GM12878 (cell line): Measurements from ENCODE around the gene AP3S2. TPM values are rescaled to one million over a fixed set of nuclear protein-coding genes. Genes with fewer than 3 reads are reported as not detected.

Experiments
- ATAC-seq: fragments of 200-7000 bp; cut with Tn5 transposase; 3 replicates; pipeline ENCODE4 v1.9.1; 2020; ENCODE audit warnings: mild to moderate bottlenecking, moderate library complexity
- BruUV-seq: library from RNA; stranded (reverse); fragments of 400-500 nt; replicated peaks from 2 replicates; lab custom pipeline; 2021; lab: Mats Ljungman, UMichigan
- CTCF ChIA-PET: fragments of 300-600 bp; sonication (Branson Sonifier 250); formaldehyde crosslinking; extraction: SDS; loops from one replicate; lab custom pipeline; 2021; ENCODE audit warnings: inconsistent platforms; lab: Yijun Ruan, JAX
- POLR2A ChIA-PET: fragments of 350-600 bp; formaldehyde crosslinking; extraction: SDS; loops from one replicate; lab custom pipeline; 2021; ENCODE audit warnings: inconsistent platforms; lab: Charles Lee
- RAD21 ChIA-PET: fragments of 300-600 bp; sonication (Branson Sonifier 250); formaldehyde crosslinking; loops from one replicate; lab custom pipeline; 2023; ENCODE audit warnings: antibody characterized with exemption; ENCODE audit not compliant: unreplicated experiment; lab: Charles Lee
- SMC1A ChIA-PET: fragments of 300-600 bp; sonication (Branson Sonifier 250); formaldehyde crosslinking; loops from one replicate; lab custom pipeline; 2023; ENCODE audit not compliant: unreplicated experiment, uncharacterized antibody; lab: Charles Lee
- DNase-seq: peaks from one replicate; pipeline ENCODE4 v3.0.0-alpha.2; 2011; ENCODE audit warnings: low read depth, low spot score
- FAIRE-seq: peaks from 3 replicates; lab custom pipeline; 2011; peaks lifted over from hg19 to GRCh38; lab: Jason Lieb, UNC
- H2AFZ ChIP-seq: 2 replicates; pipeline ENCODE4 v1.6.0; 2011; ENCODE audit warnings: low read depth, low read length, control low read depth; ENCODE audit not compliant: control insufficient read depth
- H3K27ac ChIP-seq: 2 replicates; pipeline ENCODE4 v1.5.1; 2011; ENCODE audit warnings: control low read depth; ENCODE audit not compliant: control insufficient read depth, insufficient read depth
- H3K27me3 ChIP-seq, 2 experiments: replicated peaks in 1 of 2; 2 replicates each; pipeline versions ENCODE4 v1.6.0 to v1.6.1; 2011; ENCODE audit warnings: low read length in 1 of 2; ENCODE audit not compliant: control insufficient read depth in 2 of 2, insufficient read depth in 2 of 2
- H3K36me3 ChIP-seq, 2 experiments: 2 replicates each; pipeline ENCODE4 v1.5.1; 2011; ENCODE audit warnings: low read length in 1 of 2; ENCODE audit not compliant: control insufficient read depth in 2 of 2, insufficient read depth in 2 of 2
- H3K4me1 ChIP-seq: 2 replicates; pipeline ENCODE4 v1.6.1; 2011; ENCODE audit warnings: mild to moderate bottlenecking, low read length, moderate library complexity, mixed read lengths; ENCODE audit not compliant: control insufficient read depth, insufficient read depth
- H3K4me2 ChIP-seq: 2 replicates; pipeline ENCODE4 v1.6.0; 2011; ENCODE audit warnings: control low read depth; ENCODE audit not compliant: control insufficient read depth, insufficient read depth
- H3K4me3 ChIP-seq: fragments of 200-600 bp; sonication (generic); 2 replicates; pipeline ENCODE4 v1.5.1; 2016
- H3K79me2 ChIP-seq: 2 replicates; pipeline ENCODE4 v1.6.0; 2011; ENCODE audit warnings: low read length; ENCODE audit not compliant: control insufficient read depth, insufficient read depth
- H3K9ac ChIP-seq: 2 replicates; pipeline ENCODE4 v1.8.0; 2011; ENCODE audit warnings: low read length, control low read depth, mixed read lengths; ENCODE audit not compliant: control insufficient read depth, insufficient read depth
- H3K9me3 ChIP-seq: replicated peaks from 3 replicates; pipeline ENCODE4 v1.5.1; 2011; ENCODE audit warnings: mild to moderate bottlenecking, low read length; ENCODE audit not compliant: control insufficient read depth, insufficient read depth
- H4K20me1 ChIP-seq: 2 replicates; pipeline ENCODE4 v1.6.0; 2011; ENCODE audit not compliant: control insufficient read depth, insufficient read depth
- GABPA ChIP-seq: IDR thresholded peaks from 2 replicates; pipeline ENCODE4 v1.6.1; 2014; ENCODE audit warnings: antibody characterized with exemption, low read depth, mild to moderate bottlenecking, inconsistent platforms
- HDAC2 ChIP-seq: fragments of 200-600 bp; sonication (generic); IDR thresholded peaks from 2 replicates; pipeline ENCODE4 v1.6.1; 2017
- HDGF ChIP-seq: fragments of 450-650 bp; IDR thresholded peaks from 2 replicates; pipeline ENCODE4 v1.6.1; 2016; ENCODE audit warnings: antibody characterized with exemption
- MEF2A ChIP-seq: IDR thresholded peaks from 2 replicates; pipeline ENCODE4 v1.6.1; 2011; ENCODE audit warnings: low read depth, mild to moderate bottlenecking, low read length, moderate library complexity; ENCODE audit not compliant: insufficient read depth
- MTA3 ChIP-seq: IDR thresholded peaks from 2 replicates; pipeline ENCODE4 v1.6.1; 2012; ENCODE audit warnings: low read length, inconsistent platforms, borderline replicate concordance
- MYB ChIP-seq: fragments of 150-350 bp; IDR thresholded peaks from 2 replicates; pipeline ENCODE4 v1.6.1; 2014; ENCODE audit warnings: mild to moderate bottlenecking, low read depth, low read length, borderline replicate concordance
- NR2F1 ChIP-seq: fragments of 450-650 bp; conservative IDR thresholded peaks from 2 replicates; pipeline ENCODE4 v1.6.1; 2017; ENCODE audit warnings: mild to moderate bottlenecking
- SMC3 ChIP-seq: IDR thresholded peaks from 2 replicates; pipeline ENCODE4 v1.6.1; 2011; ENCODE audit warnings: low read length, improper control_type of control experiment, borderline replicate concordance
- TCF12 ChIP-seq: IDR thresholded peaks from 2 replicates; pipeline ENCODE4 v1.6.1; 2011; ENCODE audit warnings: low read depth, mild to moderate bottlenecking, low read length
- WGBS: methylation state at CpG from one replicate; pipeline ENCODE4 v1.1.6; 2016; ENCODE audit warnings: low lambda C conversion rate; ENCODE audit not compliant: insufficient replicate concordance, insufficient coverage; ENCODE audit errors: missing lambda C conversion rate; 5-methylcytosine and 5-hydroxymethylcytosine counted together
- in situ Hi-C: fragments of 300-500 bp; cut with MboI; formaldehyde crosslinking; loops from 9 replicates; pipeline ENCODE4 v1.14.3; 2018; ENCODE audit warnings: mixed read lengths
- intact Hi-C: fragments of 100-400 bp; cut with micrococcal nuclease; formaldehyde crosslinking; loops from one replicate; pipeline ENCODE4 v1.14.2; 2022; ENCODE audit not compliant: unreplicated experiment
- polyA plus RNA-seq, 11 experiments: library from polyadenylated mRNA; depleted of rRNA in 4 of 11; unstranded in 6 of 11; stranded (reverse) in 5 of 11; fragments of >200 nt; fragmentation: Nextera tagmentation in 4 of 11; fragmentation: Illumina TruSeq in 1 of 11; extraction: Ambion mirVana in 4 of 11; extraction: Trizol in 1 of 11; gene quantifications; 1 replicate in 1 of 11; 2 replicates in 10 of 11; pipeline versions ENCODE4 v1.2.1 to v1.2.3, GENCODE V29; 2011 to 2016; ENCODE audit warnings: inconsistent platforms in 2 of 11, missing spikeins in 2 of 11, low read depth in 1 of 11
- total RNA-seq, 4 experiments: library from RNA; depleted of rRNA in 3 of 4; stranded (reverse); fragments of >200 nt in 3 of 4; fragmentation: Illumina TruSeq in 1 of 4; extraction: Trizol in 1 of 4; gene quantifications; 2 replicates each; pipeline versions ENCODE4 v1.2.1 to v1.2.3, GENCODE V29; 2013 to 2021
- TF ChIP-seq, protein P1 (sequence below): fragments of 450-650 bp; IDR thresholded peaks from 2 replicates; pipeline ENCODE4 v1.6.1; 2017; ENCODE audit warnings: mild to moderate bottlenecking, moderate library complexity
- TF ChIP-seq, protein P2 (sequence below): fragments of 450-650 bp; formaldehyde crosslinking; IDR thresholded peaks from 2 replicates; pipeline ENCODE4 v1.4.0; 2022; ENCODE audit warnings: mild to moderate bottlenecking, moderate library complexity
- TF ChIP-seq, protein P3 (sequence below): fragments of 450-650 bp; IDR thresholded peaks from 2 replicates; pipeline ENCODE4 v1.6.1; 2017; ENCODE audit warnings: mild to moderate bottlenecking, low read depth, inconsistent platforms; ENCODE audit not compliant: poor library complexity, severe bottlenecking
- TF ChIP-seq, protein P4 (sequence below): fragments of 450-650 bp; IDR thresholded peaks from 2 replicates; pipeline ENCODE4 v1.6.1; 2017; ENCODE audit warnings: mild to moderate bottlenecking

The AP3S2 gene
- total and polyA plus RNA-seq, 10 of the 15 experiments (the other 5 are each of a cell fraction or from before 2014, with no cell fraction given), result 10.0 to 43.6 (median 26.0) TPM

DNA sequence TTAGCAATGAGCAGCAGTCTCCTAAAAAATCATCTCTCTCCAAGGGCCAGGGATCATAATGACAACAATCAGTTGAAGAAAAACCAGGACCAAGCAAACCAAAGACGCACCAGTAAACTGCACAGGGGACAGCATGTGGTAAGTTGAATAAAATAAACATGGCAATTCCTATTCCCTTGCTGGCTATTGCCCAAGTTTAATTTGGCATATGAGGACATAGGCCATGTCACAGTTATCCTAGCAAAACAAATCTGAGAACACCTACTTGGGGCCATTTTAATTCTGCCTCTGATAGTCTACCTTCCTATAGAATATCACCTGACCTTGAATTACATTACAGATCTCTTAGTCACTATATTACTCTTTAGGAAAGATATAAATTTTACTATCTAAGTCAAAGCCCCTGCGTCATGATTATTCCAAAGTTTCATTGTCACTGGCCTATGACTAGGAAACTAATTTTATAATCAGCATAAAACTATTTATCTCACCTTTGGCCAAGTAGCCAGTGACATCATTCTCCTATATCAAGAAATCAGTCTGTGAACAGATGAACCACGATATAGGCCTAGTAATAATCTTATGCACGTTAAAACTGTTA is 23.0 kb downstream of the AP3S2 start:
- FAIRE-seq, result no peak
- in situ Hi-C loops, result no loop called here
- Histone ChIP-seq H3K79me2 (no peaks in the 10 kb centered on the region), H3K4me2 (no peak overlapping the region), H3K4me1 (no peaks in the 10 kb centered on the region), H3K4me3 (no peak overlapping the region), H3K9me3 (no peaks in the 10 kb centered on the region), H3K27ac (no peak overlapping the region), H2AFZ (no peak overlapping the region), H3K9ac (no peak overlapping the region), H3K27me3 (no peaks in the 10 kb centered on the region), H3K36me3 (peaks cover 1 to 8% of the 10 kb centered on the region in 2 experiments; a peak in 1 of 4 replicates), H4K20me1 (no peaks in the 10 kb centered on the region)
- no TSS peak for BruUV-seq
- SMC1A ChIA-PET, result interaction anchor here (1.2 to 1.3 kb wide), 2 partner anchors 20 to 110 kb away, joined by 4 to 8 read pairs; no protein-coding TSS in a partner anchor
- POLR2A ChIA-PET, result no interaction called here
- intact Hi-C loops, result no loop called here
- DNase-seq, result no peak
- 84% methylated on average over 4 of the region's 4 CpGs for WGBS
- CTCF ChIA-PET, result interaction anchor here (1.2 to 9.0 kb wide), 2 partner anchors 111 to 131 kb away, joined by 5 to 380 read pairs; no protein-coding TSS in a partner anchor
- RAD21 ChIA-PET, result no interaction called here
- ATAC-seq, result no peak
- TF ChIP-seq, protein P1, sequence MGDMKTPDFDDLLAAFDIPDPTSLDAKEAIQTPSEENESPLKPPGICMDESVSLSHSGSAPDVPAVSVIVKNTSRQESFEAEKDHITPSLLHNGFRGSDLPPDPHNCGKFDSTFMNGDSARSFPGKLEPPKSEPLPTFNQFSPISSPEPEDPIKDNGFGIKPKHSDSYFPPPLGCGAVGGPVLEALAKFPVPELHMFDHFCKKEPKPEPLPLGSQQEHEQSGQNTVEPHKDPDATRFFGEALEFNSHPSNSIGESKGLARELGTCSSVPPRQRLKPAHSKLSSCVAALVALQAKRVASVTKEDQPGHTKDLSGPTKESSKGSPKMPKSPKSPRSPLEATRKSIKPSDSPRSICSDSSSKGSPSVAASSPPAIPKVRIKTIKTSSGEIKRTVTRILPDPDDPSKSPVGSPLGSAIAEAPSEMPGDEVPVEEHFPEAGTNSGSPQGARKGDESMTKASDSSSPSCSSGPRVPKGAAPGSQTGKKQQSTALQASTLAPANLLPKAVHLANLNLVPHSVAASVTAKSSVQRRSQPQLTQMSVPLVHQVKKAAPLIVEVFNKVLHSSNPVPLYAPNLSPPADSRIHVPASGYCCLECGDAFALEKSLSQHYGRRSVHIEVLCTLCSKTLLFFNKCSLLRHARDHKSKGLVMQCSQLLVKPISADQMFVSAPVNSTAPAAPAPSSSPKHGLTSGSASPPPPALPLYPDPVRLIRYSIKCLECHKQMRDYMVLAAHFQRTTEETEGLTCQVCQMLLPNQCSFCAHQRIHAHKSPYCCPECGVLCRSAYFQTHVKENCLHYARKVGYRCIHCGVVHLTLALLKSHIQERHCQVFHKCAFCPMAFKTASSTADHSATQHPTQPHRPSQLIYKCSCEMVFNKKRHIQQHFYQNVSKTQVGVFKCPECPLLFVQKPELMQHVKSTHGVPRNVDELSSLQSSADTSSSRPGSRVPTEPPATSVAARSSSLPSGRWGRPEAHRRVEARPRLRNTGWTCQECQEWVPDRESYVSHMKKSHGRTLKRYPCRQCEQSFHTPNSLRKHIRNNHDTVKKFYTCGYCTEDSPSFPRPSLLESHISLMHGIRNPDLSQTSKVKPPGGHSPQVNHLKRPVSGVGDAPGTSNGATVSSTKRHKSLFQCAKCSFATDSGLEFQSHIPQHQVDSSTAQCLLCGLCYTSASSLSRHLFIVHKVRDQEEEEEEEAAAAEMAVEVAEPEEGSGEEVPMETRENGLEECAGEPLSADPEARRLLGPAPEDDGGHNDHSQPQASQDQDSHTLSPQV, result no peak
- TF ChIP-seq, protein P2, sequence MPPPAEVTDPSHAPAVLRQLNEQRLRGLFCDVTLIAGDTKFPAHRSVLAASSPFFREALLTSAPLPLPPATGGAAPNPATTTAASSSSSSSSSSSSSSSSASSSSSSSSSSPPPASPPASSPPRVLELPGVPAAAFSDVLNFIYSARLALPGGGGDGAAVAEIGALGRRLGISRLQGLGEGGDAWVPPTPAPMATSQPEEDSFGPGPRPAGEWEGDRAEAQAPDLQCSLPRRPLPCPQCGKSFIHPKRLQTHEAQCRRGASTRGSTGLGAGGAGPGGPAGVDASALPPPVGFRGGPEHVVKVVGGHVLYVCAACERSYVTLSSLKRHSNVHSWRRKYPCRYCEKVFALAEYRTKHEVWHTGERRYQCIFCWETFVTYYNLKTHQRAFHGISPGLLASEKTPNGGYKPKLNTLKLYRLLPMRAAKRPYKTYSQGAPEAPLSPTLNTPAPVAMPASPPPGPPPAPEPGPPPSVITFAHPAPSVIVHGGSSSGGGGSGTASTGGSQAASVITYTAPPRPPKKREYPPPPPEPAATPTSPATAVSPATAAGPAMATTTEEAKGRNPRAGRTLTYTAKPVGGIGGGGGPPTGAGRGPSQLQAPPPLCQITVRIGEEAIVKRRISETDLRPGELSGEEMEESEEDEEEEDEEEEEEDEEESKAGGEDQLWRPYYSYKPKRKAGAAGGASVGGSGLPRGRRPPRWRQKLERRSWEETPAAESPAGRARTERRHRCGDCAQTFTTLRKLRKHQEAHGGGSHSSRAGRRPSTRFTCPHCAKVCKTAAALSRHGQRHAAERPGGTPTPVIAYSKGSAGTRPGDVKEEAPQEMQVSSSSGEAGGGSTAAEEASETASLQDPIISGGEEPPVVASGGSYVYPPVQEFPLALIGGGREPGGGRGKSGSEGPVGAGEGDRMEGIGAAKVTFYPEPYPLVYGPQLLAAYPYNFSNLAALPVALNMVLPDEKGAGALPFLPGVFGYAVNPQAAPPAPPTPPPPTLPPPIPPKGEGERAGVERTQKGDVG, result no peak
- TF ChIP-seq SMC3 (no peak), HDAC2 (no peak), TCF12 (no peak), GABPA (no peak), NR2F1 (no peak), MTA3 (no peak), HDGF (no peak), MEF2A (no peak), MYB (no peak)
- TF ChIP-seq, protein P3, sequence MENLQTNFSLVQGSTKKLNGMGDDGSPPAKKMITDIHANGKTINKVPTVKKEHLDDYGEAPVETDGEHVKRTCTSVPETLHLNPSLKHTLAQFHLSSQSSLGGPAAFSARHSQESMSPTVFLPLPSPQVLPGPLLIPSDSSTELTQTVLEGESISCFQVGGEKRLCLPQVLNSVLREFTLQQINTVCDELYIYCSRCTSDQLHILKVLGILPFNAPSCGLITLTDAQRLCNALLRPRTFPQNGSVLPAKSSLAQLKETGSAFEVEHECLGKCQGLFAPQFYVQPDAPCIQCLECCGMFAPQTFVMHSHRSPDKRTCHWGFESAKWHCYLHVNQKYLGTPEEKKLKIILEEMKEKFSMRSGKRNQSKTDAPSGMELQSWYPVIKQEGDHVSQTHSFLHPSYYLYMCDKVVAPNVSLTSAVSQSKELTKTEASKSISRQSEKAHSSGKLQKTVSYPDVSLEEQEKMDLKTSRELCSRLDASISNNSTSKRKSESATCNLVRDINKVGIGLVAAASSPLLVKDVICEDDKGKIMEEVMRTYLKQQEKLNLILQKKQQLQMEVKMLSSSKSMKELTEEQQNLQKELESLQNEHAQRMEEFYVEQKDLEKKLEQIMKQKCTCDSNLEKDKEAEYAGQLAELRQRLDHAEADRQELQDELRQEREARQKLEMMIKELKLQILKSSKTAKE, result no peak
- TF ChIP-seq, protein P4, sequence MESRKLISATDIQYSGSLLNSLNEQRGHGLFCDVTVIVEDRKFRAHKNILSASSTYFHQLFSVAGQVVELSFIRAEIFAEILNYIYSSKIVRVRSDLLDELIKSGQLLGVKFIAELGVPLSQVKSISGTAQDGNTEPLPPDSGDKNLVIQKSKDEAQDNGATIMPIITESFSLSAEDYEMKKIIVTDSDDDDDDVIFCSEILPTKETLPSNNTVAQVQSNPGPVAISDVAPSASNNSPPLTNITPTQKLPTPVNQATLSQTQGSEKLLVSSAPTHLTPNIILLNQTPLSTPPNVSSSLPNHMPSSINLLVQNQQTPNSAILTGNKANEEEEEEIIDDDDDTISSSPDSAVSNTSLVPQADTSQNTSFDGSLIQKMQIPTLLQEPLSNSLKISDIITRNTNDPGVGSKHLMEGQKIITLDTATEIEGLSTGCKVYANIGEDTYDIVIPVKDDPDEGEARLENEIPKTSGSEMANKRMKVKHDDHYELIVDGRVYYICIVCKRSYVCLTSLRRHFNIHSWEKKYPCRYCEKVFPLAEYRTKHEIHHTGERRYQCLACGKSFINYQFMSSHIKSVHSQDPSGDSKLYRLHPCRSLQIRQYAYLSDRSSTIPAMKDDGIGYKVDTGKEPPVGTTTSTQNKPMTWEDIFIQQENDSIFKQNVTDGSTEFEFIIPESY, result no peak
